K562 (cell line): ENCODE measurements around the gene FHIT.

Experiments
- CBFB ChIP-seq: sonication (generic); formaldehyde crosslinking; IDR thresholded peaks from 2 replicates; pipeline ENCODE4 v1.4.0; 2020; ENCODE audit warnings: mild to moderate bottlenecking, missing genetic modification reagents
- FOSL1 ChIP-seq: fragments of 200-800 bp; sonication (Bioruptor generic); conservative IDR thresholded peaks from 2 replicates; pipeline ENCODE4 v1.6.1; 2016; ENCODE audit warnings: missing genetic modification characterization, missing compliant biosample characterization
- MED1 ChIP-seq: sonication (generic); formaldehyde crosslinking; IDR thresholded peaks from 2 replicates; pipeline ENCODE4 v1.8.1; 2023; ENCODE audit warnings: missing genetic modification reagents, borderline replicate concordance
- TF ChIP-seq, protein P1 (sequence below), 2 experiments: IDR thresholded peaks; 2 replicates each; pipeline ENCODE4 v1.6.1; 2012; ENCODE audit warnings: improper control_type of control experiment in 2 of 2, low read depth in 2 of 2, low read length in 2 of 2, borderline replicate concordance in 1 of 2
- TF ChIP-seq, protein P2 (sequence below): sonication (generic); formaldehyde crosslinking; IDR thresholded peaks from 2 replicates; pipeline ENCODE4 v1.8.1; 2022; ENCODE audit warnings: missing genetic modification reagents
- TF ChIP-seq, protein P3 (sequence below), 3 experiments: IDR thresholded peaks in 2 of 3; conservative IDR thresholded peaks in 1 of 3; 2 replicates each; pipeline ENCODE4 v1.5.1; 2011 to 2012; ENCODE audit warnings: low read length in 3 of 3, mild to moderate bottlenecking in 3 of 3, control low read depth in 2 of 3, improper control_type of control experiment in 1 of 3, inconsistent platforms in 1 of 3, low read depth in 1 of 3, mixed read lengths in 1 of 3, moderate library complexity in 1 of 3; ENCODE audit not compliant: insufficient read depth in 2 of 3

DNA sequence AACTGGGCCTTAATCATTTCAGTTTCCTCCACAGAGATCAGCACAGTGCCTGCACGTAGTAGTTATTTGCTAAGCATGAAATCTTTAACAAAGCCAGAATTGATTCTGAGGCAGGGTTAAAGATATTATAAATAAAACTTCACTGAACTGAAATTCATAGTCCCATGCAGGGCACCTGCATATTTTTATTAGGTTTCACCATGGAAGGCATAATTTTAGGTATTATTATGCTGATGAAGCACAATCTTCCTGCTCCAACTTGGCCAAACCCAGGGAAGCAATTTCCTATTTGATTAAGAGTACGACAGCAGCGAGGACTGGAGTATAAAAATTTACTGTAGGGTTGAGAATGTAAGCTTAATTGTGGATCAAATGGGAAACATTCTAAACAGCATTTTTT, 1131.0 kb downstream of the FHIT start:
- TF ChIP-seq, protein P1, sequence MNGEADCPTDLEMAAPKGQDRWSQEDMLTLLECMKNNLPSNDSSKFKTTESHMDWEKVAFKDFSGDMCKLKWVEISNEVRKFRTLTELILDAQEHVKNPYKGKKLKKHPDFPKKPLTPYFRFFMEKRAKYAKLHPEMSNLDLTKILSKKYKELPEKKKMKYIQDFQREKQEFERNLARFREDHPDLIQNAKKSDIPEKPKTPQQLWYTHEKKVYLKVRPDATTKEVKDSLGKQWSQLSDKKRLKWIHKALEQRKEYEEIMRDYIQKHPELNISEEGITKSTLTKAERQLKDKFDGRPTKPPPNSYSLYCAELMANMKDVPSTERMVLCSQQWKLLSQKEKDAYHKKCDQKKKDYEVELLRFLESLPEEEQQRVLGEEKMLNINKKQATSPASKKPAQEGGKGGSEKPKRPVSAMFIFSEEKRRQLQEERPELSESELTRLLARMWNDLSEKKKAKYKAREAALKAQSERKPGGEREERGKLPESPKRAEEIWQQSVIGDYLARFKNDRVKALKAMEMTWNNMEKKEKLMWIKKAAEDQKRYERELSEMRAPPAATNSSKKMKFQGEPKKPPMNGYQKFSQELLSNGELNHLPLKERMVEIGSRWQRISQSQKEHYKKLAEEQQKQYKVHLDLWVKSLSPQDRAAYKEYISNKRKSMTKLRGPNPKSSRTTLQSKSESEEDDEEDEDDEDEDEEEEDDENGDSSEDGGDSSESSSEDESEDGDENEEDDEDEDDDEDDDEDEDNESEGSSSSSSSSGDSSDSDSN (IDR thresholded peaks at IDR 0.05; ENCODE audit: borderline replicate concordance in 1 of 2, low read depth in 2 of 2, low read length in 2 of 2): no peak
- TF ChIP-seq FOSL1: no peak
- no peak for TF ChIP-seq CBFB (CRISPR knock-in tag)
- TF ChIP-seq, protein P2, sequence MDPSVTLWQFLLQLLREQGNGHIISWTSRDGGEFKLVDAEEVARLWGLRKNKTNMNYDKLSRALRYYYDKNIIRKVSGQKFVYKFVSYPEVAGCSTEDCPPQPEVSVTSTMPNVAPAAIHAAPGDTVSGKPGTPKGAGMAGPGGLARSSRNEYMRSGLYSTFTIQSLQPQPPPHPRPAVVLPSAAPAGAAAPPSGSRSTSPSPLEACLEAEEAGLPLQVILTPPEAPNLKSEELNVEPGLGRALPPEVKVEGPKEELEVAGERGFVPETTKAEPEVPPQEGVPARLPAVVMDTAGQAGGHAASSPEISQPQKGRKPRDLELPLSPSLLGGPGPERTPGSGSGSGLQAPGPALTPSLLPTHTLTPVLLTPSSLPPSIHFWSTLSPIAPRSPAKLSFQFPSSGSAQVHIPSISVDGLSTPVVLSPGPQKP (CRISPR knock-in tag): no peak
- TF ChIP-seq MED1: no peak
- TF ChIP-seq, protein P3, sequence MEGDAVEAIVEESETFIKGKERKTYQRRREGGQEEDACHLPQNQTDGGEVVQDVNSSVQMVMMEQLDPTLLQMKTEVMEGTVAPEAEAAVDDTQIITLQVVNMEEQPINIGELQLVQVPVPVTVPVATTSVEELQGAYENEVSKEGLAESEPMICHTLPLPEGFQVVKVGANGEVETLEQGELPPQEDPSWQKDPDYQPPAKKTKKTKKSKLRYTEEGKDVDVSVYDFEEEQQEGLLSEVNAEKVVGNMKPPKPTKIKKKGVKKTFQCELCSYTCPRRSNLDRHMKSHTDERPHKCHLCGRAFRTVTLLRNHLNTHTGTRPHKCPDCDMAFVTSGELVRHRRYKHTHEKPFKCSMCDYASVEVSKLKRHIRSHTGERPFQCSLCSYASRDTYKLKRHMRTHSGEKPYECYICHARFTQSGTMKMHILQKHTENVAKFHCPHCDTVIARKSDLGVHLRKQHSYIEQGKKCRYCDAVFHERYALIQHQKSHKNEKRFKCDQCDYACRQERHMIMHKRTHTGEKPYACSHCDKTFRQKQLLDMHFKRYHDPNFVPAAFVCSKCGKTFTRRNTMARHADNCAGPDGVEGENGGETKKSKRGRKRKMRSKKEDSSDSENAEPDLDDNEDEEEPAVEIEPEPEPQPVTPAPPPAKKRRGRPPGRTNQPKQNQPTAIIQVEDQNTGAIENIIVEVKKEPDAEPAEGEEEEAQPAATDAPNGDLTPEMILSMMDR (IDR thresholded peaks at IDR 0.05 in 2 of 3, conservative IDR thresholded peaks at IDR 0.05 in 1 of 3; ENCODE audit: insufficient read depth in 2 of 3, low read depth in 1 of 3, low read length in 3 of 3): no peak
